GM12864 (cell line): ENCODE results near the gene TTC39C.
A peak's percentile ranks its signal among the peaks of the same experiment; 100 is the strongest.

Experiments
- DNase-seq: peaks from one replicate; pipeline ENCODE4 v3.0.0-alpha.2; 2011; ENCODE audit warnings: low read depth
- H3K4me3 ChIP-seq: 2 replicates; pipeline ENCODE4 v1.5.1; 2011; ENCODE audit warnings: mild to moderate bottlenecking, low read depth, low read length, control low read depth
- TF ChIP-seq, protein P1 (sequence below): IDR thresholded peaks from 2 replicates; pipeline ENCODE4 v1.5.1; 2011; ENCODE audit warnings: low read depth, mild to moderate bottlenecking, moderate library complexity, low read length, control low read depth, inconsistent platforms; ENCODE audit errors: missing control alignments

TTC39C gene

DNA sequence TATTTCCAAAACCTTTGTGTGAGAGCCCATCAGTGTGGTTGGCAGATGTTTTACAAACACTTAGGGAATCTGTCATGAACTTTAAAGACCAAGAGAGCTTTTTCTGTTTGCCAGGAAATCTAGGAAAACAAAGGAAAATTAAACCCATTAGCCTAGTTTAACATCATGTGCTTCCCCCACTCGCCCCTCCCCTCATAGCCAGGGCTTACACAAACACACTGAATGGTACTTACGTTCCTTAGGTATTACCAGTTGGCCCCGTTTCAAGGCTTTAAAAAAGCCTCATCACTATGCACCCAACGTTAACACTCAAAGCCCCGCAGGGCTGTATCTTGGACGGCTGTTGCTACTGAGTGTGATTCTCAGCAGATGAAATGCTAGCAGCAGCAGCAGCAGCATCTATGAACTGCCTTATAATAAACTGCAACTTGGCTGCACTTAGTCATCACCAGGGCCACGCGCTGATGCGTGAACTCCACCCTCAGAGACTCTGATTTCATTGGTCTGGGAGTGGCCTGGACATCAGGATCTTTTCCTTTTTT, 20.1 kb upstream of the TTC39C start:
- TF ChIP-seq, protein P1, sequence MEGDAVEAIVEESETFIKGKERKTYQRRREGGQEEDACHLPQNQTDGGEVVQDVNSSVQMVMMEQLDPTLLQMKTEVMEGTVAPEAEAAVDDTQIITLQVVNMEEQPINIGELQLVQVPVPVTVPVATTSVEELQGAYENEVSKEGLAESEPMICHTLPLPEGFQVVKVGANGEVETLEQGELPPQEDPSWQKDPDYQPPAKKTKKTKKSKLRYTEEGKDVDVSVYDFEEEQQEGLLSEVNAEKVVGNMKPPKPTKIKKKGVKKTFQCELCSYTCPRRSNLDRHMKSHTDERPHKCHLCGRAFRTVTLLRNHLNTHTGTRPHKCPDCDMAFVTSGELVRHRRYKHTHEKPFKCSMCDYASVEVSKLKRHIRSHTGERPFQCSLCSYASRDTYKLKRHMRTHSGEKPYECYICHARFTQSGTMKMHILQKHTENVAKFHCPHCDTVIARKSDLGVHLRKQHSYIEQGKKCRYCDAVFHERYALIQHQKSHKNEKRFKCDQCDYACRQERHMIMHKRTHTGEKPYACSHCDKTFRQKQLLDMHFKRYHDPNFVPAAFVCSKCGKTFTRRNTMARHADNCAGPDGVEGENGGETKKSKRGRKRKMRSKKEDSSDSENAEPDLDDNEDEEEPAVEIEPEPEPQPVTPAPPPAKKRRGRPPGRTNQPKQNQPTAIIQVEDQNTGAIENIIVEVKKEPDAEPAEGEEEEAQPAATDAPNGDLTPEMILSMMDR, result no peak
- DNase-seq, result no peak
- peak overlapping the region; percentile 40; the same call in 1 of the 2 replicates for H3K4me3 ChIP-seq

DNA sequence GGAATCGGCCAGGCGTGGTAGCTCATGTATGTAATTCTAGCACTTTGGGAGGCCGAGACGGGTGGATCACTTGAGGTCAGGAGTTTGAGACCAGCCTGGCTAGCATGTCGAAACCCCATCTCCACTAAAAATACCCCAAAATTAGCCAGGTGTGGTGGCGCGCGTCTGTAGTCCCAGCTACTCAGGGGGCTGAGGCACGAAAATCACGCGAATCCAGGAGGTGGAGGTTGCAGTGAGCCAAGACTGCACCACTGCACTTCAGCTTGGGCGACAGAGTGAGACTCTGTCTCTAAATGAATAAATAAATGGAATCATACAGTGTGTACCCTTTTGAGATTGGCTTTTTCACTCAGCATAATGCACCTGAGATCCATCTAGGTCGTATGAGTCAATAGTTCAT, 19.4 kb upstream of the TTC39C start:
- H3K4me3 ChIP-seq, result no peak overlapping the region
- no peak for DNase-seq
- TF ChIP-seq, protein P1, result no peak

DNA sequence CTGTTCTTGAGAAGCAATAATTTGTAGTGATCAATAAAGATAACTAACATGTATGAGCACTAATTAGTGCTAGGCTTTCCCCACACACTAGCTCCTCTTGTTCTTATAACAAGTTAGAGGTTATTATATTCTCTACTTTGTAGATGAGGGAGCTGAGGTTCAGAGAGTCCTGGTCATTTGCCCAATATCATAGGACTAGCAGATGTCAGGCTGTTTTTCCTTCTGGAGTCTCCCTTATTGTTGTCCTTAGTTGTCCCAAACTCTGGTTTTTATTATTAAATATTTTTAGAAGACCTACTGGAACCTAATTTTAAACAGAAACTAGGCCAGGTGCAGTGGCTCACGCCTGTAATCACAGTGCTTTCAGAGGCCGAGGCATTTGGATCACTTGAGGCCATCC, 16.5 kb upstream of the TTC39C start:
- no peak overlapping the region for H3K4me3 ChIP-seq
- TF ChIP-seq, protein P1, result no peak
- no peak for DNase-seq

DNA sequence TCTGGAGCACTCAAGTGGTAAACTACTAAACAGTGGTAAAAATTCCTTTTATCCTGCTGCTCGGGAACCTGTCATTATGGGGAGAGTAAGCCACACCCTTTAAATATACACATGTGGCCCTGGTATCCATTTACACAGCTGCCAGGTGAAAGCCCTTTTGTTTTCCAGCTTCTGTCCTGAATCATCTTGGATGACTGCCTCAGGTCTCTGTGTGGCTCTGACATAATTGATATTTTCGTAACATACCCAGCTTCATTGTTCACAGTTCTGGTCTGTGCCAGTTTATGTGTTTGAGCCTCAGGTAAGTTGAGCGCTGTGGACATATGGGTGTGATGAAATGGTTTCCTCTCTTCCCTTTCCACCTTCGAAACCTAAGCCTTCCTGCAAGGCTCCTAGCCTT, 15.7 kb upstream of the TTC39C start:
- DNase-seq, result no peak
- TF ChIP-seq, protein P1, result no peak
- H3K4me3 ChIP-seq, result no peak overlapping the region

DNA sequence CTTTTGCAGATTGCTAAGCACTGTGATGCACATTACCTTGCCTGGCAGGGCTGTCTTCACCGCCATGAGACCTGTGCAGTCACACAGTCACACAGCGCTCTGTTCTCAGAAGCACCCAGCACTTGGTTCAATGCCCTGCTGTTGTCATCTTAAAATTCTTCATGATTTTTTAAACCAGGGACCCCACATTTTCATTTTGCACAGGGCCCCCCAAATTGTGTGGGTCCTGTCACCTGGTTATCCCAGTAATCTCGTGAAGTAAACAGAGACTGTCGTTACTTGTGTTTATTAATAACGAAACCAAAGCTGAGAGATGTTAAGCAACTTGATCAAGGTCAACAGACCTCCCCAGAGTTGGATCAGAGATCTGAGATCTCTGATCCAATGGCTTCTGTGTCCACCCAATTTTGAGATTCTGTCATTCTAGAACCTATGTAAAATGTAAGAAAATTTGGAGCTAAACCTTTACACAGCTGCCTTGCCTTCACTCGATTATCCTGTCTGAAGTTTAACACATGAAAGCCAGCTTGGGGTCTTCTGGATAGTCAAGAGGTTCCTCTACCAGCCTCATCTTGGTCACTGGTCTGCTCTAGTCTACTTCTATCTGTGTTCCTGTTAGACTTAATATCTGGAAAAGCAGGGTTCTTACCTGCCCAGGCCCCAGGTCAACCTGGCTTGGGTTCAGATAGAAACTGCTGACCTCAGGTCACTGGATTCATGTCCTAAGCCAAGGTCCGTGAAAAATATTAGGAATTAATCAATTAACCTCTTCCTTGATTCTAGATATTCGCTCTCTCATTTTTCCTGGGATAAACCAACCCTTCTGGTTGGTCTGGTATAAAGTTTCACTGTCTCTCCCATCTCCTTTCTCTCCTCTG, 13.7 kb upstream of the TTC39C start:
- TF ChIP-seq, protein P1, result no peak
- no peak for DNase-seq

DNA sequence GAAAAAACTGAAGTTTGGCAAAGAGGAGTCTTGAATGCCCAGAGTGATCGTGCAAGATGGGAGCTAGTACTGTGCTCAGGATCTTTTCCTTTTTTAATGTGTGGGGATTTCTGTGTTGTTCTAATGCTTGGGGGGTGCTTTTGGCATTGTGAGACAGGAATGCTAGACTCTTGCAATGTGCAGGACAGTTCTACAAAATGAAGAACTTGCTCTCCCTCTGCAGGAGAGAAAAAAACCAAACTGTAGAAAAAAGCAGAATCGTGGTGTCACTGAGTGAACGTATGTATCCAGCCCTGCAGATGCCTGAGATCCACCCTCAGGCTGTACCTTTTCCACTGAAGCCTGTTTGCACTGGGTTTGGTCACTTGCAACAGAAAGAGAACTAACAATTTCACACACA, 12.1 kb upstream of the TTC39C start:
- no peak for DNase-seq
- H3K4me3 ChIP-seq, result no peak overlapping the region
- TF ChIP-seq, protein P1, result no peak

More for the DNA sequence above, 13.7 kb upstream of the TTC39C start:
- no peak overlapping the region for H3K4me3 ChIP-seq
